HG03175 (cell line): ENCODE measurements around the gene COL24A1.

Experiments
- ATAC-seq: cut with Tn5 transposase; IDR thresholded peaks from one replicate; pipeline ENCODE4 v1.9.1; 2021; ENCODE audit warnings: mild to moderate bottlenecking, moderate library complexity; ENCODE audit not compliant: unreplicated experiment

COL24A1 gene

GRCh38 chr1:86156566-86157455, at the start of gene COL24A1:
Gene COL24A1 (minus strand): TSS chr1:86156772. CDS start chr1:86156396, 376 bp downstream.
- no peak for ATAC-seq

- no peak for ATAC-seq
These were observed 49.2 kb upstream of the COL24A1 start for GRCh38 chr1:86205741-86206140.

- no peak for ATAC-seq
These were observed 46.2 kb upstream of the COL24A1 start for GRCh38 chr1:86202552-86203340.

- no peak for ATAC-seq
These were observed 44.7 kb upstream of the COL24A1 start for GRCh38 chr1:86201311-86201710.

GRCh38 chr1:86200901-86201300, 44.3 kb upstream of the COL24A1 start:
- no peak for ATAC-seq

- ATAC-seq, result no peak
These were observed 40.8 kb upstream of the COL24A1 start for GRCh38 chr1:86197206-86197855.

- no peak for ATAC-seq
These were observed 38.7 kb upstream of the COL24A1 start for GRCh38 chr1:86195281-86195680.

- no peak for ATAC-seq
These were observed 38.0 kb upstream of the COL24A1 start for GRCh38 chr1:86194491-86195034.

- no peak for ATAC-seq
These were observed 35.8 kb upstream of the COL24A1 start for GRCh38 chr1:86192417-86192816.

GRCh38 chr1:86191958-86192357, 35.4 kb upstream of the COL24A1 start:
- no peak for ATAC-seq

- no peak for ATAC-seq
These were observed 34.3 kb upstream of the COL24A1 start for GRCh38 chr1:86190873-86191272.

GRCh38 chr1:86184426-86184825, 27.9 kb upstream of the COL24A1 start:
- ATAC-seq, result no peak

- ATAC-seq, result no peak
These were observed 27.2 kb upstream of the COL24A1 start for GRCh38 chr1:86183810-86184209.

- no peak for ATAC-seq
These were observed 19.7 kb upstream of the COL24A1 start for GRCh38 chr1:86176226-86176625.

GRCh38 chr1:86175756-86176155, 19.2 kb upstream of the COL24A1 start:
- no peak for ATAC-seq

- ATAC-seq, result no peak
These were observed 13.1 kb upstream of the COL24A1 start for GRCh38 chr1:86169625-86170024.

GRCh38 chr1:86159800-86160199, 3.2 kb upstream of the COL24A1 start:
- ATAC-seq, result no peak

- ATAC-seq, result no peak
These were observed 586 bp downstream of the COL24A1 start for GRCh38 chr1:86155807-86156565.

- ATAC-seq, result no peak
These were observed 1.3 kb downstream of the COL24A1 start for GRCh38 chr1:86155051-86155806.
